Body of pancreas (tissue), 4 donors: Measurements from ENCODE around the gene DLX5. TPM values are rescaled to one million over a fixed set of nuclear protein-coding genes. Genes with fewer than 3 reads are reported as not detected.

Experiments
- ATAC-seq: fragments of 150-250 bp; one replicate; pipeline ENCODE4 v1.9.1; 2016
- DNase-seq, 4 donors: peaks; one replicate each; pipeline ENCODE4 v3.0.0-alpha.2; 2019
- H3K27ac ChIP-seq, 4 donors: fragments of 200-600 bp; sonication (generic); 1 replicate in 3 of 4; 2 replicates in 1 of 4; pipeline versions ENCODE4 v1.5.1 to v1.6.1; 2016 to 2019; ENCODE audit warnings: mild to moderate bottlenecking in 1 of 4, mixed read lengths in 1 of 4, moderate library complexity in 1 of 4
- H3K27me3 ChIP-seq, 2 donors: fragments of 200-600 bp; sonication (generic); one replicate each; pipeline ENCODE4 v1.6.0; 2016; ENCODE audit warnings: mild to moderate bottlenecking in 1 of 2
- H3K36me3 ChIP-seq, 2 donors: fragments of 200-600 bp; sonication (generic); replicated peaks in 1 of 2; 2 replicates each; pipeline ENCODE4 v1.5.1; 2016; ENCODE audit warnings: low read depth in 2 of 2; ENCODE audit not compliant: insufficient read depth in 1 of 2
- H3K4me1 ChIP-seq: fragments of 200-600 bp; sonication (generic); one replicate; pipeline ENCODE4 v1.6.0; 2016
- H3K4me3 ChIP-seq, 2 donors: fragments of 200-600 bp; sonication (generic); 1 replicate in 1 of 2; 2 replicates in 1 of 2; pipeline ENCODE4 v1.5.1; 2016 to 2019
- H3K9me3 ChIP-seq, 3 donors: fragments of 200-600 bp; sonication (generic); 1 replicate in 2 of 3; 2 replicates in 1 of 3; pipeline ENCODE4 v1.5.1; 2016
- CTCF ChIP-seq, 7 experiments: fragments of 450-650 bp in 4 of 7; fragments of 200-600 bp in 3 of 7; sonication (generic) in 3 of 7; IDR thresholded peaks; one replicate each; pipeline ENCODE4 v1.5.1; 2016 to 2019; ENCODE audit warnings: antibody characterized with exemption in 7 of 7
- POLR2A ChIP-seq, 3 donors: fragments of 450-650 bp; IDR thresholded peaks; one replicate each; pipeline ENCODE4 v1.6.1; 2016; ENCODE audit warnings: antibody characterized with exemption in 3 of 3, mild to moderate bottlenecking in 2 of 3
- WGBS, 2 donors: methylation state at CpG; one replicate each; pipeline ENCODE4 v1.1.5; 2017; 5-methylcytosine and 5-hydroxymethylcytosine counted together
- intact Hi-C: fragments of 100-400 bp; cut with DNase I; formaldehyde crosslinking; loops from one replicate; pipeline ENCODE4 v1.15.1; 2023
- total RNA-seq, 2 donors: library from RNA; depleted of rRNA; stranded (reverse); fragments of >200 nt; gene quantifications; one replicate each; pipeline ENCODE4 v1.1.0, GENCODE V29; 2016

Gene DLX5
- total RNA-seq, 2 donors from 2014 or later, result not detected

DNA sequence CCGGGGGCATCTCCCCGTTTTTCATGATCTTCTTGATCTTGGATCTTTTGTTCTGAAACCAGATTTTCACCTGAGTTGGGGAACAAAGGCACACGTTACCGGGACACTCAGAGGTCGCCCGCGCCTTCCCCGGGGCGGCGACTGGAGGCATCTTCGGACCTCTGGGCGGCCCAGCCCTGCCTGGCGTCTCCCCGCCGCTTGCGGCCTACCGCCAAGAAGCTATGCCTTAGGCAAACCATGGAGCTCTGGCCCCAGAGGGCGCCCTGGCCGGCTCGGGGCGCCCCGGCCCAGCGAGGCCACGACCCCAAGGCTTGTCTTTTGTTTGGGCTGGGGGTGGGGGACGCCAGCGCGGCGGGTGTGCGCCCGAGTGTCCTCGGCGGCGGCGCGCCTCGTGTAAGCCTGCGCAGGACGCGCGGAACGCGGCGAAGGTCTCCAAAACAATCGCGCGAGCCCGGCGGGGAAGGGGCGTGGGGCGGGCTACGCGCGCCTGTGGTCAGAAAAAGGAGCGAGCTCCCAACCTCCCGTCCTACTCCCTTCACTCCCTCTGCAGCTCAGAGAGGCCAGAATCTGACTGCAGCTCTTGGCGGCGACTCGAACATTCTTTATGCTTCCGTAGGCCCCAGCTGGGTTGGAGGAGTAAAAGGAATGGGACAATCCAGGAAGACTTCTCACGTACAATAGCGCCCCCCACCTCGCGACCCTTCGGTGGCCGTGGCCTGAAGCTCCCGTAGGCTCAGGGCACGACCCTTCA, 3.5 kb downstream of the DLX5 start:
- intact Hi-C loops, result loop anchor here (10.0 kb wide), 1 partner anchor 946 kb away; no protein-coding TSS in a partner anchor
- peaks cover 47% of the 10 kb centered on the region for H3K4me1 ChIP-seq
- WGBS, 2 donors, result 6 to 10% methylated on average over 7 to 67 of the region's 67 CpGs
- peaks cover 0 to 54% of the 10 kb centered on the region in 2 donors for H3K27me3 ChIP-seq
- no peak for ATAC-seq
- H3K36me3 ChIP-seq, result no peaks in the 10 kb centered on the region
- H3K9me3 ChIP-seq, result no peaks in the 10 kb centered on the region
- no peak overlapping the region for H3K4me3 ChIP-seq
- no peak overlapping the region for H3K27ac ChIP-seq
- DNase-seq, result no peak
- TF ChIP-seq POLR2A (IDR thresholded peaks at IDR 0.05) (no peak), CTCF (IDR thresholded peaks at IDR 0.05) (no peak)

- Histone ChIP-seq H3K9me3 (no peaks in the 10 kb centered on the region), H3K4me3 (no peak overlapping the region), H3K4me1 (peaks cover 44% of the 10 kb centered on the region), H3K27ac (no peak overlapping the region), H3K36me3 (no peaks in the 10 kb centered on the region), H3K27me3 (peaks cover 0 to 55% of the 10 kb centered on the region in 2 donors)
- ATAC-seq (no peak), DNase-seq (no peak)
- 10 to 13% methylated on average over 15 to 17 of the region's 17 CpGs for WGBS, 2 donors
- intact Hi-C loops, result loop anchor here (10.0 kb wide), 1 partner anchor 946 kb away; no protein-coding TSS in a partner anchor
- TF ChIP-seq POLR2A (IDR thresholded peaks at IDR 0.05) (no peak), CTCF (IDR thresholded peaks at IDR 0.05) (no peak)
These were observed 4.0 kb downstream of the DLX5 start for GRCh38 chr7:97020601-97020995.

GRCh38 chr7:97019710-97020225, 4.9 kb downstream of the DLX5 start:
- 17 to 25% methylated on average over 5 of the region's 5 CpGs for WGBS, 2 donors
- intact Hi-C loops, result loop anchor here (10.0 kb wide), 1 partner anchor 945 kb away; no protein-coding TSS in a partner anchor
- H3K27me3 ChIP-seq, result peaks cover 0 to 55% of the 10 kb centered on the region in 2 donors
- H3K27ac ChIP-seq, result no peak overlapping the region
- no peak for TF ChIP-seq POLR2A (IDR thresholded peaks at IDR 0.05)
- no peak for TF ChIP-seq CTCF (IDR thresholded peaks at IDR 0.05)
- peaks cover 43% of the 10 kb centered on the region for H3K4me1 ChIP-seq
- H3K4me3 ChIP-seq, result no peak overlapping the region
- DNase-seq (no peak), ATAC-seq (no peak)
- no peaks in the 10 kb centered on the region for H3K9me3 ChIP-seq
- H3K36me3 ChIP-seq, result no peaks in the 10 kb centered on the region

DNA sequence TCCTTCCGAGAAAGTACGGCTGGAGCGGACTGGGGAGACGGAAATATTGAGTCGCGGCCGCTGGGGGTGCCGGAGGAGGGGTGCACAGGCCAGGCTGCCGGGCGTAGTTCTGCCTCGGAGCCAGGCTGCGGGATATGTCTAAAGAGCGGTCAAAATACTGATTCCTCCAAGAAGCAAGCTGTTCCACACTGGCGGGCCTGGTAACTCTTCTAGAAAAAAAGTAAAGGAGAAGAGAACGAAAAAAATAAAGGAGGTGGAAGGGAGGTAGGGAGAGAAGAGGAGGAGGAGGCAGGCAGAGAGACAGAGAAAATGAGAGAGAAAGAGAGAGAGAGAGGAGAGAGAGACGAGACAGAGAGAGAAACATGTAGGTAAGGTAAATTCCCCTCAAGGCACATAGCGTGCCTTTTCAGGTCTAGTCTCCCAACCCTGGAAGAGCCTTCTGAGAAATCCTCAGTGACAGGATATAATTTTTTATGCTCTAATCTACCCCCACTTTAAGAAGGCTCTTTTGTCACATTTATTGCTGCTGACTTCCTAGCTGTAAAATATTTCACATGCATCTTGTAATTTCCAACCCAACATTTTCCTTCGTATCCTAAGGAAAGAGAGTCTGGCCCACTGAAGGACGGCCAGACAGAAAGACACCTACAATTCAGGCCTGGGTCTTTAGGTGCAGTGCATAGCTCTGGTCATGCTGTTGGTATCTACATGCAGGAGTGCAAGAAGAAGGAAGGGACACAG, 5.7 kb downstream of the DLX5 start:
- 12 to 13% methylated on average over 19 of the region's 19 CpGs for WGBS, 2 donors
- Histone ChIP-seq H3K27me3 (peaks cover 0 to 47% of the 10 kb centered on the region in 2 donors), H3K36me3 (no peaks in the 10 kb centered on the region), H3K9me3 (no peaks in the 10 kb centered on the region), H3K4me1 (peaks cover 35% of the 10 kb centered on the region), H3K4me3 (no peak overlapping the region), H3K27ac (no peak overlapping the region)
- DNase-seq, result no peak
- ATAC-seq, result no peak
- no peak for TF ChIP-seq POLR2A (IDR thresholded peaks at IDR 0.05)
- no peak for TF ChIP-seq CTCF (IDR thresholded peaks at IDR 0.05)
- intact Hi-C loops, result no loop called here
